ENCODE results near the gene DIAPH3.

The DIAPH3 gene

DNA sequence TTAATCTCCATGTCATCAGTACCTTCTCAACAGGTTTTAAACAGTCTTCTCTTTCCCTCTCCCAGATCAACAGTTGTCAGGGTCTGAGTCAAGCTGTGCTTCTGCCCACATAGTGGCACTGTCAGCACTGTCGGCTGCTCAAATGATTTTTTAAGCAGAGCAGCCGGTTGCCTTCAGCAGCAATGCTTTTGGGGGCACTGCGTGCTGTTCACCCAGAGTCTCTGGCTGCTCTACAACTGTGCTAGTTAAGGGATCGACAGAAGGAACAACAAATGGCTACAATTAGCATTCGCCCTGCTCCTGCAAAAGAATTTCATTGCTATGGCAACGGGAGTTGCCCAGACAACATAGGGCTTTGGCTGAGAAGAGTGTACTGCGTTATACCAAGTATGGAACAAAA lies 412.9 kb downstream of the DIAPH3 start:
- DNase-seq, result no peak

- DNase-seq, result no peak
Observed at GRCh38 chr13:59748046-59748445, 415.7 kb downstream of the DIAPH3 start.

DNA sequence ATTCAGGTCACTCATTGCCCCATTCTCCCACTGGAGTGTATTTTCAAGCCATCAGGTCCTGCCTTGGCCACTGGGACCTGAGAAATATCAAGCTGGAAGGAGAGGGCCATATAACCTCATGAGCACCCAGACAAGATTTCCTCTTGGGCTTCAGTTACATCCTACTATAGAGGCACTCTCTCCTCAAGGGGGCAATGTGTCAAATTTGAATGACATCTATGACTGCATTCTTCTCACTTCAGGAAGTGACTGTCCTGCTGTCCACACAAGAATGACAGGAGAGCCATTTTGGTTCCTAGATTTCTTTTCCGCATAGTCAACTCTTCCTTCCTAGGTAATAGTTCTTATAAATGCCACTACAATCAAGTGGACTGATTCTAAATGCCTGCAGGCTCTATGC lies 416.2 kb downstream of the DIAPH3 start:
- no peak for DNase-seq

- DNase-seq, result no peak
Observed at GRCh38 chr13:59746291-59746962, 417.3 kb downstream of the DIAPH3 start.

- no peak for DNase-seq
Observed at GRCh38 chr13:59745392-59745788, 418.3 kb downstream of the DIAPH3 start.

GRCh38 chr13:59744747-59745391 lies 418.9 kb downstream of the DIAPH3 start:
- DNase-seq, result no peak

DNA sequence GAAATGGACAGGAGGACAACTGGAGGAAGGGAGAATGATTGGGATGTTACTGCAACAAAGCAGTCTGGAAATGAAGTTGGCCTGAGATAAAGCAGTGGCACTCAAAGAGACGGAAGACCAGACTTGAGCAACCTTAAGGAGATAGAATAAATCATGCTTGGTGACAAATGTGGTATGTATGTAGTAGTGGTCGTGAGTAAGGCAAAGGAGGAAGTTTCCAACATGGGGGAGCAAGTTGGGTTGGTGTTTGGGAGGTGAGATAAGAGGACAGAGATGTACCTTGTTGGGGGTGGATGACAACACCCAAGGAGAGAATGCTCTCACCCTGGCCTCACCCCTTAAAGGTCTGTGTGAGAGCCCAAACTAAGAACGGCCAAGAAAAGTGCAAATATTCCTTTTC lies 420.5 kb downstream of the DIAPH3 start:
- DNase-seq, result no peak

- DNase-seq, result no peak
Observed at GRCh38 chr13:59742467-59742866, 421.3 kb downstream of the DIAPH3 start.

- no peak for DNase-seq
Observed at GRCh38 chr13:59738921-59739320, 424.8 kb downstream of the DIAPH3 start.

DNA sequence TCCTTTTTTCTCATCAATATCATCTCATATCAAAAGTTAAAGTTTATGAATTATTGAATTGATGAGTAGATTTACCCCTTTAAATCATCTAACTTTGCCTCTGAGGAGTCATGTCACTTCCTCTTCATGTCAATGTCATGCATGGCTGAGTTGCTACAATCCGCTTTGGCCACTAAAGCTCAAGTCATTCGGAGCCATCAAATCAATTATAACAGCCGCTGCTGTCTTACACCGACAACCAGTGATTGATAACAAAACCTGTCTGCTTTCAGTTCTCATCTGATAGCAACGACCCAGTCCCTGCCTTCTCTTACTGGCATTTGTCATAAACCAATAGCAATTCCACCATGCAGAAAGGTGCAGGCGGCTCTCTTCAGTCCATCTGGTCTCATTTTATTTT lies 429.3 kb downstream of the DIAPH3 start:
- DNase-seq, result no peak

GRCh38 chr13:59733744-59734143 lies 430.0 kb downstream of the DIAPH3 start:
- no peak for DNase-seq

DNA sequence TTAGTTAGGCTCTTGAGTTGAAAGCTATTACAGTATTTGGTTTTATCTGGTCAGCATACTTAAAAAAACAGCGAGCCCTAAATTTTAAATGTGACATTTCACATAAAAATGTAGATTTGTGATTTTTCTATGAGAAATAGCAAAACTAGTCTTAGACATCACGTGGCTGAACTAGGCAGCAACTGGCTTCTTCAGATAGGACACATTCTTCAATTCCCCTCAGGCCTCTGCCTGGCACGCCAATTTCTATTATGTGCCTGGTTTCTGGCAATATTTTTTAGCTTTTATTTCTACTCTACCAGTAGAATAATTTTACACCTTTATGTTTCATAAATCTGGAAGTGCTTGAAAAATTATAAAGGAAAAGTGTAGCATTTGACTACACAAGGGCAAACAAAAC lies 433.7 kb downstream of the DIAPH3 start:
- no peak for DNase-seq

DNA sequence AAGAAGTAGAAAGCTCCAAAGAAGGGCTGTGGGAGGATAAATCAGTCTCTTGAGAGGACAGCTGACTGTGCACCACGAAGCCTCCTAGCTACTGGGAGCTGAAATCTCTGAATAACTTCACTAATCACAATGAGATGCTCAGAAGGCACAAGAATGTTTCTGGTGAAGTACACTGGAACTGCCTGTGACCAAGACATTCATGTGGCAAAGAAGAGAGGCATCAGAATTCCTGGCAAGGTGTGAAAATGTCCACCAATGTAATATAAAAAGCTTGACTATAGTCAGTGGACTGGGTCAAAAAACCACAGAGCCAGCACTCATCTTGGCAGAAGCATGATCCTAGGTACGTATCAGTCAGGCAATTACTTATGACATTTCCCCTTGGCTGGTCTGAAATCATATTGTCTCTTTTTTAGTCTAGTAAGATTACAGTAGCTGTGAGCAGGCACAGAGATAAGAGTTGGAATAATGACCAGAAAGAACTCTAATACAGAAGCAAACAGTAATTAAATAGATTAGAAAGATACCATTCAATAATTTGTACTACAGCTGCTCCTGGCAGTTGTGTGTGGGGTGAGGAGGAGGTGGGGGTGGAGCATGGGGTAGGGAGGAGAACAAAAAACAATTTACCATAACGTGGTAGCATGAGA lies 434.7 kb downstream of the DIAPH3 start:
- DNase-seq, result no peak

GRCh38 chr13:59721926-59722910 lies 441.5 kb downstream of the DIAPH3 start:
- no peak for DNase-seq

GRCh38 chr13:59715611-59716010 lies 448.1 kb downstream of the DIAPH3 start:
- no peak for DNase-seq

DNA sequence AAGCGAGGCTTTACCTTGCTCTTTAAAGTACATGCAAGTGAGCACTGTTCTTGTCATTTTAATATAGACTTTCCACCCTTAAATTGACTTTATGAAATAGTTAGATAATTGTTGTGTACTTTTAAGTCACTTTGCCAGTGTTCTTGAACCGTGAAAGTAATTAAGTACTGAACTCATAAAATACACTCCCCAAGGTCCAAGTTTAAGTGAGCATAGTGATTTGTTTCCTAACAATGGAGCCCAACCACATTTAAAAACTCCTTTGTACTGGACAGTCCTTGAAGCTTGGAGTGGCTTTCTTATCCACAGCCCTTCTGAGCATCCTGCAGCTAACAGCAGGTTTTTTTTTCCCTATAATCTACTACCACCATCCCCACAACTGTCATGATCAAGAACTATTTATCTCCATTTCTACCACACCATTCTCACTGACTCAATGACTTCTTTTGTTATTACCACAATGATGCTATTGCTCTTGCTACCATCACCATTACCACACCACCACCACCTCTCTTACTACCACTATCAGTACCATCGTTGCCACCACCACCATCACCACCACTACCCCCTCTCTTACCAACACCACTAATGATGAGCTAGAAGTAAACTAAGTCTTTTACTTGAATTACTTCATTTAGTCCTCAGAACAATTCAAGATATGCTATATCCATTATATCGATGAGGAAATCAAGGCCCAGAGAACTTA lies 452.6 kb downstream of the DIAPH3 start:
- DNase-seq, result no peak

- DNase-seq, result no peak
Observed at GRCh38 chr13:59710416-59710815, 453.3 kb downstream of the DIAPH3 start.

GRCh38 chr13:59706101-59706976 lies 457.4 kb downstream of the DIAPH3 start:
- DNase-seq, result no peak

DNA sequence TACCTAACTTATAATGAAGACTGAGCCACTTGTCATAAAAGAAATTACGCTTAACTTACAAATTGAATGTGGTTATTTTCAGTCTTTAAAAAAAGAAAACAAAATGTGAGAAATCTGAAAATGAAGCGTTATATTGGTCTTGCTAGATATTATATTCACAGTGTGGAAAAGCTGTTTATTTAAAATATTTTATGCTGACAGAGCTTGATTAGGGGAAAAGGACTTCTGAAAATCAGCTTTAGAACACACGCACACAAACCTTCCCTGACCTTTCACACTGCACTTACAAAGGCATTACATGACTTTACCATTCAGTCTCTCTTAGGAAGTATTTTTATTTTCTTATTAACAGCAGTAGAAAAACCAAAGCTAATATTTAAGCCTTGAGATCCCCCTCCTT lies 461.5 kb downstream of the DIAPH3 start:
- no peak for DNase-seq

GRCh38 chr13:59701261-59701660 lies 462.5 kb downstream of the DIAPH3 start:
- DNase-seq, result no peak

- no peak for DNase-seq
Observed at GRCh38 chr13:59700281-59700680, 463.4 kb downstream of the DIAPH3 start.

Measured in GF-D8 (cell line).